NCI-H1048 (cell line): ENCODE measurements around the gene DLEU7.

Experiments
- DNase-seq: peaks from one replicate; lab custom pipeline; 2025; lab: John Stamatoyannopoulos, UW

The DLEU7 gene

DNA sequence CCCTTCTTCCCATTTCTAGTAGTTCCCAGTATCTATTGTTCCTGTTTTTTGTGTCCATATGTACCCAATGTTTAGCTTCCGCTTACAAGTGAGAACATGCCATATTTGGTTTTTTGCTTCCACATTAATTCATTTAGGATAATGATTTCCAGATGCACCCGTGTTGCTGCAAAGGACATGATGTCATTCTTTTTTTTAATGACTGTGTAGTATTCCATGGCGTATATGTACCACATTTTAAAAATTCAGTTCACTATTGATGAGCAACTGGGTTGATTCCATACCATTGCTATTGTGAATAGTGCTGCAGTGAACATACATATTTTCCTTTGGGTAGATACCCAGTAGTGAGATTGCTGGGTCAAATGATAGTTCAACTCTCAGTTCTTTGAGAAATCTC is 50.5 kb downstream of the DLEU7 start:
- DNase-seq, result no peak

DNA sequence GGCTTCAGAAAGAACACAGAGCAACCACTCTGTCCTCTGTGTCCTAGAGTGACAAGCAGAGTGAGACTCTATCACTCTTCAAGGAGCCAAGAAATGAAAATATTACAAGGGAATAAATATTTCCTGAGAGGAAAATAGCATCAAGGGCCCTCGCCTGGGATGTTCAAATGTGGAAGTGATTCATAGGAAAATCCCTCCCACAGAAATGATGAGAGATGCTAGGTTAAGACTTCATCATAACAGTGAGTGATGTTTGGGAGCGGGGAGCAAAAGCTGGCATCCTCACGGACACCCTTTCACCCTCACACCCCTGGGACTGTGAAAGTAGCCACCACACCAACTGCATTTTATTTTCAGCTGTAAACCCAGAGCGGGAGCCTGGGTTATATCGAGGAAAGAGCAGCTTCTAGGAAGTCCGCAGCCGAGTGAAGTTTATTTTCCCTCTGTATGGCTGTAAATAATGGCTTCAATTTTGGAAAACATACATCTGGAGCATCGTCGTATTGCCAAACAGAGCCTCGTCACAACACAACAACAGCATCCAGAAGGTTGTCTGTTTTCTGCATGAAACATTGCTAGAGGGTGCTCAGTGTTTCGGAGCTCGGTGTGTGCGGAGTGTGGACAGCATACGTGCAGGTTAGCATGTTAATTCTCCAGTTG is 54.8 kb downstream of the DLEU7 start:
- DNase-seq, result no peak

DNA sequence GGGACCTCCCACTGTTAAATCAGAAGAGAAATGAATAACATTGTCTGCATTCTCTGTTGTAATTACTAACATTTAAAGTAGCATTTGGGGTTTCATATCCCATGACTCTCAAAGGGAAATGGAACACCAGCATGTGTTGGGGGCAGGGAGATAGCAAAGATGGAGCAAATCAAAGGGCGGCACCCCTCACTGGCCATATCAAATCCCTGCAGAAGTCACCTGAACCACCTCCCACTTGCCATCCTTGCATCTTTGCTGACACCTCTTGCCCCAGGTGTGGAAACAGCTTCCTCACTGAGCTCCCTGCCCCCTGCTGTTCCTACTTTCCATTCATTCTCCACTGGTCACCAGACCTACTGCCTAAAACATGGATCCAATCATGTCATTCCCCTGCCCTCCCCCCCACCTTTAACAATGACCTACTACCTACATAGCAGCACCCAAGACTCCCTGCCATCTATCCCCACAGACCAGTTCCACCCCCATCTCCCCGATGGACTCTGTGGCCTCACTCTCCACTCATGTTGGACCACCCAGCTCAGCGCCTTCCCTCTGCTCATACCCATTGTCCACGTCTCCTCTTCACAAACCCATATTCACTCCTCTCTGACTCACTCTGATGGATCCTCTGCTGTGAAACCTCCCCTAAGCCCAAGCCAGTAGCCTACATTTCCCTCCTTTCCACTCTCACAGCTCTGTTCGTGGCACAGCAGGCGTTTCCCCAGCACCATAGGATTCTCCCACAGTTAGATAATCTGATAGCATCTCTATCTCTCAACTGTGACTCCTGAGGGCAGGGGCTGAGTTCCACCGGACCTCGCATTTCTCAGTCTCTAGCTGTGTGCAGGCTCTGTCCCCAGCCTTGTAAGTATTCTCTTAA is 55.9 kb downstream of the DLEU7 start:
- no peak for DNase-seq

- DNase-seq, result no peak
Observed at GRCh38 chr13:50783717-50784290, 59.7 kb downstream of the DLEU7 start.

DNA sequence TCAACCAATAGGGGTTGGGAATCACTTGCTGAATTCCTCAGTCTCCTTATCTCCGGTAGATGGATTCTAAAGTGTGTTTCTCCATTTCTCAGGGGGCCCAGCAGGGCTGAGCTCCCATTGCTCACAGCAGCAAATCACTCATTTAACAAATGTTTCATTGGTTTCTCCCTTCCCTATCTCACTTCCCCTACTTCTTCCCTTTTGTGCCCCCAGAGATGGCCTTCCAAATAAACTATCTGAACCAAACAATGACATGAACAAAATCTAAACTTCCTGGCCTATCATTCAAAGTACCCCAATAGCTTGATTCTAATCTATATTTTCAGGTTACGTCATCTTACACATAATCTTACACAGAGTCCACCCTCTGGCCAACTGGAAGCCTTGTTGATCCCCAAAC is 60.4 kb downstream of the DLEU7 start:
- no peak for DNase-seq

DNA sequence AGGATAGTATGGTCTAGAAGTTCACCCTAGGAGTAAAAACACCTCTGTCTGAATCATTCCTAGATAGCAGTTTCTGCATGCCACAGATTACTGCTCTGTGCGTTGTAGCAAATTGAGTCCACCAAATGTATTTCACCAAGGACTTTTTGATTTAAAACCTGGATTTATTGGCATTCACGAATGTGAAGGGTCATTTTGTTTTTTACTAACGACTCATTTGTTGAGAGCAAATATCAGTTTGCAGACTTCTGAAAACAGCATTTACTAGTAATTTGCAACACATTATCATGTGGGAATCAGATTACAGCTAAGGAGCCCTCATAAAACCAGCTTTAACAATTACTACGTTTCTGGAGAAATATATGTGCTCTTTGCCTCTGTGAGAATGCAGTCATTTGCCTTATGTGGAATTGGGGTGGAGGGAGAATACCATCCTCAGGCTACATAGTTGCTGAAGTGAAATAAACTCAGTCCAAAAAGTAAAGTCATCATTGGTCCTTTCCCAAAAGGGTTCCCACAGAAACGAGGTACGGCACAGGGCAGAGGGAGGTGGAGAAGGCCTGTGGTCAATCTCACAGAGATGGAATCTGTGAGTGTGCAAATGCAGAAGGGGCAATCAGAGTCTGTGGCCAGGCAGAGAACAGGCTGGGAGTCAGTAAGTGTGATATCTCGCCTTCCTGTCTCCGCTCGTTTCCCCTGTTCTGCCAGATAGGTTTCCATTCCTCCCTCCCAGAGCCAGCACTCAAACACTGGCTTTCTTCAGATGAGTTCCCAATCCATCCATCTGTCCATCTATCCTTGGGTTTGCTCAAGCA is 63.1 kb downstream of the DLEU7 start:
- DNase-seq, result no peak

- no peak for DNase-seq
Observed at GRCh38 chr13:50779443-50780200, 63.9 kb downstream of the DLEU7 start.
